GM18870 (cell line): ENCODE data around the gene LIPT1.
"Not testable (repeated sequence)": the region's sequence is repeated elsewhere in the genome, so short reads cannot be mapped to it uniquely, and the experiment has no call there.

ENCODE experiments used
- ATAC-seq: cut with Tn5 transposase; IDR thresholded peaks from one replicate; pipeline ENCODE4 v1.9.1; 2021; ENCODE audit warnings: moderate library complexity; ENCODE audit not compliant: unreplicated experiment

Gene LIPT1

DNA sequence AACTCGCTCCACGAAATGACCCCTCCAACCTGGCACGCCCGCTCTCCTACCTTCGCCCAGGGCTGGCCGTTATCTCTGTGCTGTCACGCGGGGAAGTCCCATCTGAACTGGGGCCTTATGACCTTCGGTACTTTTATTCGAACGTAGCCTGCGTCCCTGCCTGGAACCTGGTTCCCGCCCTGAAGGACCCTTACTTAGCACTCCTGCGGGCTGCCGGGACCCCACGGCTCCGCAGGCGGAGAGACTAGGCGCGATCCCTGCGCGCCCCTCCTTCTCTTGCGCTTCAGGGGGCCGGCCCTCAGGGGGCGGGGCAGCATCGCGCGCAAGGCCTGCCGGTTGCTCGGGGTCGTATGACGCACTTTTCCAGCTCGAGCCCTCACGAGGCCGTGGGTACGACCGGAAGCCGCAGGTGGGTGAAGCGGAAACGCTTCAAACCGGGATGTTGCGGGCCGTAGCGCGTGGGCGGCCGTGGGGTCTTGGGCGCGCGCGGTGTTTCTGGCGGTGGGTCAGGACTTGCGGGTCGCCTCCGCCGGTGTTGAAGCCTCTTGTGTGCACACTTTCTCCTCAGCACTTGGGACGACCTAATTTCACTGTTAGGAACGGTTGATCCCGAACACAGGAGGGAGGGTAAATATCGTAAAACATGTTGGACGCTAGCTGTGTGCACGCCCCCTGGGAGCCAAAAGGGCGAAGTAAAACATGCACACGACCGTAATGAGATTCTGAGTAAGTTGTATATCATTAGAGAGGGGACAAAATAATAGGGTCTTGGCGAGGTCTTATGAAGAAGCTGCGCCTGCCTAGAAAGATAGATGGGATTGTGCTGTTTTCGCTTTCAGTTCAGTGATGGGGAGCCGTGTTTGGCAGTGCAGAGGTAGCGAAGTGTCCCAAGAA is at the start of gene LIPT1, which contains the start of gene TSGA10:
Gene LIPT1, plus strand, starts transcription at position 325 of the 894 bp plus-strand sequence. CDS start 6,991 bp downstream, outside the sequence.
Gene TSGA10, minus strand, starts transcription at position 300 of the 894 bp plus-strand sequence. CDS start 45,503 bp downstream, outside the sequence.
- peak; percentile 86 for ATAC-seq

DNA sequence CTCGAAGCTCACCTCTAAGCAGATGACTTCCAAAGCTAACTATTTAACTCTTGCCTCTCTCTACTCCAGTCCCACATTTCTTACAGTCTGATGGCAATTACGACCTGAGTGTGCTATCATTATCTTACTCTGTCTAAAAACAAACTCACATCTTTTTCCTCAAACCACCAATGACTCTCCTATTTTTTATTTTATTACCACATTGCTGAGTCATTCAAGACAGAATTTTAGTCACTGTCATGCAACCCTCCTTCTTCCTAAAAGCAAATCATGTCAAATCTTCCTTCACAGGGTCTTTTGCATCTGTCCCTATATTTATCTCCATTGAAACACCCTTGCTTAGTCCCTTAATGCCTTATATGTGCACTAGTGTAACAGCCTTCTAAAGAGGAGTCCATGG is 47.9 kb upstream of the LIPT1 start:
- ATAC-seq, result no peak

DNA sequence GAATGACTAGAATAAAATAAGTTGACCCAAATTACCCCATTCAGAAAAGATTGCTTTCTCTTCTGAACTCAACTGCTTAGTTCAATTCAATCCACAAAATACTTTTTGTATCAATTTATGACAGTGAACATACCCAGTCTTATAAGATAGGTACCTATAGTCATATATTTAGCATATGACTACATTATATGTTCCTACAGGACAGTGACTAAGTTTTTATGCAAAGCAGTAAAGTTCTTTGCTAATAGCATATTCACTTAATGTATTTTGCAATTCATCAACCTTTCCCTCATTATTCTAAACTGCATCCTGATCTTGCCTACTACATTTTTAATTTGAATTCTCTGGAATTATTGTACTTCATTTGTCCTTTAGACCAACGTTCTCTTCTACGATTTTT is 43.5 kb upstream of the LIPT1 start:
- no peak for ATAC-seq

DNA sequence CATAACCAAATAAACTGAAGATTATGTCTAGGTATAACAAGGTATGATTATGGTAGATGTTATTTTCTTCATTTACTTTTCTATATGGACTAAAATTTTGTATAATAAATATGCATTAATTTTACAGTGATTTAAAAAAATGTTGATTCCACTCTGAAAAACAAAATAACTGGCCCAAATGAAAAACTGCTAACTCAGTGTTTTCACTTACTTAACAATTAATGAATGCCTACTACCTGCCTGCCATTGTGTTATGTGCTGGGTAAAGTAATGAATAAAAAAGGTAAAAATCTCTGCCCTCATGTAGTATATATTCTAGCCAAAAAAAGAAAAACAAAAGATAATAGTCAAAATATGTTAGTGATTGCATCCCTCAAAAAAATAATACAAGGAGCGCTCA is 42.8 kb upstream of the LIPT1 start:
- no peak for ATAC-seq

DNA sequence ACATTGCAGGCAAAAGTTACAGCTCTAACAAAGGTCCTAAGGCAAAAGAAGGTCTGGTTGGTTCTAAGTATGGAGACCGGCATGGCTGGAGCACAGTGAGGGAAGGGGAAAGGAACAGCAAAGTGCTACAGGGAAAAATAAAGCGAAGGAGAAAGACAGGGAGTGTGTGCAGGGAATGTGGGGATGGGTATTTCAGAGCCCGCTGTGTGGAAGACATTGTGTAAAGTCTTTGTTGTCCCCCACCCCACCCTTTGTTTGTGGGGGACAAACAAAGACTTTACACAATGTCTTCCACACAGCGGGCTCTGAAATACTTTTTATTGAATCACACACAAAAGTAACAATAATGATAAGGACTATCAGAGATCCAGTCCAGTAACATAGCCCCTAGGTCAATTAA is 42.1 kb upstream of the LIPT1 start:
- ATAC-seq, result no peak

DNA sequence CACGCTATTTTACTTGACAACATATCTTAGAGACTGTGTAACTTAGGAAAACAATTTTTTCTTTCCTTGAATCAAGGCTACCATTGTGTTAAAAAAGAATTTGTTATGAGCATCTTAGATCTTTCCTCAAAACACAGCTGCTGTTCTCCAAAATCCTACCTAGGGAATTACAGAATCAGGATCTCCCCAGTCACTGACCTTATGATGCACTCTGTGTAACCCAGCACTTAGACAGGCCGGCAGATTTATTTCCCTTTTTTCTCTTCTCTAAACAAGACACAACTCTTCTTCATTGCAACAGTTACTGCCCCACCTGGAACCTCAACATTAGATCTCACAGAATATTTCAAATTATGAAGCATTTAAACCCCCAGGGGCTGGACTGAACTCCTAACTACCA is 26.8 kb upstream of the LIPT1 start:
- ATAC-seq, result no peak

DNA sequence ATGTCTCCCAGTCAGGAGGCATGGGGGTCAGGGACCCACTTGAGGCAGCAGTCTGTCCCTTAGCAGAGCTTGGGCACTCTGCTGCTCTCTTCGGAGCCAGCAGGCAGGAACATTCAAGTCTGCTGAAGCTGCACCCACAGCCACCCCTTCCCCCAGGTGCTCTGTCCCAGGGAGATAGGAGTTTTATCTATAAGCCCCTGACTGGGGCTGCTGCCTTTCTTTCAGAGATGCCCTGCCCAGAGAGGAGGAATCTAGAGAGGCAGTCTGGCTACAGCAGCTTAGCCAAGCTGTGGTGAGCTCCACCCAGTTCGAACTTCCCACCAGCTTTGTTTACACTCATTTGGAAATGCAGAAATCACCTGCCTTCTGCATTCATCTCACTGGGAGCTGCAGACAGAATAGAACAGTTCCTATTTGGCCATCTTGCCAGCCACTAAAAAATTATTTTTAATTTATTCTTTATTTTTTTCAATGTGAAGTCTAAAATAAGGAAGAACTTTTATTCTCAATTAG is 19.7 kb upstream of the LIPT1 start:
- ATAC-seq, result not testable (repeated sequence)

DNA sequence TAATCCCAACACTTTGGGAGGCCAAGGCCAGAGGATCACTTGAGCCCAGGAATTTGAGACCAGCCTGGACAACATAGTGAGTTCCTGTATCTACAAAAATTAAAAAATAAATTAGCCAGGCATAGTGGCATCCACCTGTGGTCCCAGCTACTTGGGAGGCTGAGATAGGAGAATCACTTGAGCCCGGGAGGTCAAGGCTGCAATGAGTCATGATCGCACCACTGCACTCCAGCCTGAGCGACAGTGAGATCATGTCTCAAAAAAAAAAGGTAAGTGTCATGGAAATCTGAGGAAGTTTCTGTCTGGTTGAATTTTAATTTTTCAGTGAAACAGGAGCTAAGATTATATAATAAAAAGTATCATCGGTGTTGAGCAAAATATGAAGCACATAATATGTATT is 15.8 kb upstream of the LIPT1 start:
- no peak for ATAC-seq

DNA sequence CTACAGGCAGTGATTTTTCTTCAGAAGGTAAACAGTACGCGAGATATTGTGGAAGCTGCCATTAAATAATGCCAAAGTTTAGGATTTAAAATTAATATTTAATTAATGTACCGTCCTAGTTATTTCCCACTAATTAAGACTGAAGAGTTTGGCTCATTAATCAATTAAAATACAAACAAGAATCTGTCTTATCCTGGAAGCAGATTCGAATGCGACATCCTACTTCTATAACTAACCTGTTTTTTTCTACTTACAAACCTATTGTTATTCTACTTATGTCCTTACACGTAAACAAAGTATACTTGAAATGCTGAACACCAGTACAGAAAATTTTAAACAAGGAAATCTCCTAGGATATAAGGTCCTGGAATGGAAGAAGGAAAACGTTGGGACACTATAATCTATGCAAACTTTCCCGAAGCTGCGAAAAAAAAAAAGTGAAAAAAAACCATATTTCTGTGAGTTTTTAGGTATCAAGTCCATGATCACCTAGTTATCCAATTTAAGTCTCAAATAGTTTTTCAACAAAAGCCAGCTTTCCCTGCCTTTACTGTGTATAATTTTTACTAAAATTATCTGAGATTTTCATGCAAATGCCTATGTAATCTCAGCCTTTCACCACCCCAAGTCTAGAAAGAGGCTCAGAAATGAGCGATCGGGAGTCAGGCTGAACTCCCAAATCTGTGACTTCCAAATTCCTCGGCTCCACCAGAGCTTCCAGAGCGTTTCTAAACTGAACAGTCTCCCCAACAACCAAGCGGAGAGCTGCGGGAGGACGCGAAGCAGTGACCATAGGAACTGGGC is 14.5 kb upstream of the LIPT1 start:
- no peak for ATAC-seq

DNA sequence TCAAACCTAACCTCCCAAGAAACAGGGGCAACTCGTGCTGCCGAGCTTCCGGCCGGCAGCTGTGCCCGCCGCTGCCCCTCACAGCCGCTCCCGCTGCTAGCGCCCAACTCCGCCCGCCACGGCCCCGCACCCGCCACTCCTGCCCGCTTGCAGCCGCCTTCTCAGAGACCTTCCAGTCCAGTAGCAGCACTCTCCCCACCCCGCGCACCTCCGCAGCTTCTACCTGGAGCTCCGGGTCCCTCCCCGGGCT is 14.0 kb upstream of the LIPT1 start:
- peak; percentile 29 for ATAC-seq

DNA sequence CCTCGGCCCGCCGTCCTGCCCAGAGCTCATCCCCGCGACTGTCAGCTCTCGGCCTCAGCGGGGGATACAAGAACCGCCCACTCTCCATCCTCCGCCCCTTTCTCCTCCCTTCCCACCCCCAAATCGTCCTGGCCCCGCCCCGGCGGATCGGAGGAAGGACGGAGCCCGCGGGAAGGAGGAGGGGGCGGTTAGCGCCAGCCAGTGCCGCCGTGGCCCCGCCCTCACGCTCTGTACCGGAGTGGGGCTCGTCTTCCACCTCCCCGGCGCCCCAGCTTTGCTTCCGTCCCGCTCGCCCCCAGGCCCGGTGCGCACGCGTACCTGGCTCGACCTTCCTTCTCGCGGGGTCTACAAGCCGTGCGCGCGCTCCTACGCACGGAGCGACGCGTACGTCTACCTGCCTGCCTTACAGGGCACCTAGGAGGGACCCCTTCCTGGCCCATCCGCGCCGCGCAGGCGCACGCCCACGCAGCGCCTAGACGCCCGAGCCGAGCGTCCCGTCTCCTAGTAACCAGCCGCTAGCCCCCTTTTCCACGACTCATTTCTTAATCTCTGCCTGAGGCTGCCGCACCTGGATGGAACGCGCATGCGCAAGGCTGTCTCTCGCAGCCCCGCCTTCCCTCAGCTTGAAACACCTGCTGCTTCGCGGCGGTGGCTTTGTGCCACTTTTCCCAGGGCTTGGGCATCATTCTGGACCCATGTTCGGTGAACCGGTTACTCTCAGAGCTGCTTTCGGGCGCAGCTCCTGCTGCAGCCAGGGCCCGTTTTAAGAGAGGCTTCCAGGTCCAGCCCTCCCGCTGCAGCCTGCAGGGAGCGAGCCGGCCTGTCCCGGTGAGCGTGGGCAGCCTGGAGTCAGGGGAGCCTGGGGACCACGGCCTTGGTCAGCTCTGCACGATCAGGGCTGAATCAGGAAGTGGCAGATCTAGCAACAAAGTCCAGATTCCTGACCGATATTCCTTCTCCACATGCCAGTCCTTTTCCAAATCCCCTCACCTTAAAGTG is 13.4 kb upstream of the LIPT1 start, which contains the start of gene C2orf15:
Gene C2orf15, plus strand, starts transcription at position 598 of the 999 bp plus-strand sequence. CDS start 8,852 bp downstream, outside the sequence.
- ATAC-seq, result peak; percentile 72

DNA sequence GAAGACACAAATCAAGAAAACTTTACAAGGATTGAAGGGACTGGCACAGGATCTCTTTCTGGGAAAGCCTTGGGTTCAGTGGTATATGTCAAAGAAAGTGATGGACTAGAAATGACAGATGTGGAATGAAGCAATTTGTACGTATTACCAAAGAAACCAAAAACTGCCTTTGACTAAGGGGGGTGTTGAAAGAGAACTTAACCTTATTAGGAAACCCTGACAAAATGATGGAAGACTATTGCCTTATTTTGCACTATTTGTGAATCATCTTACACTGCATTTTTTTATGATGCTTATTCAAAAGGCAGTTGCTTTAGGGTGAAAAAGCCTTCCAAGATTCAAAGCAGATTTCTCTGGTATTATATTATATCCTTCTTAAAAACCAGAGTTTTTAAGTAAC is 4.1 kb upstream of the LIPT1 start:
- ATAC-seq, result no peak

DNA sequence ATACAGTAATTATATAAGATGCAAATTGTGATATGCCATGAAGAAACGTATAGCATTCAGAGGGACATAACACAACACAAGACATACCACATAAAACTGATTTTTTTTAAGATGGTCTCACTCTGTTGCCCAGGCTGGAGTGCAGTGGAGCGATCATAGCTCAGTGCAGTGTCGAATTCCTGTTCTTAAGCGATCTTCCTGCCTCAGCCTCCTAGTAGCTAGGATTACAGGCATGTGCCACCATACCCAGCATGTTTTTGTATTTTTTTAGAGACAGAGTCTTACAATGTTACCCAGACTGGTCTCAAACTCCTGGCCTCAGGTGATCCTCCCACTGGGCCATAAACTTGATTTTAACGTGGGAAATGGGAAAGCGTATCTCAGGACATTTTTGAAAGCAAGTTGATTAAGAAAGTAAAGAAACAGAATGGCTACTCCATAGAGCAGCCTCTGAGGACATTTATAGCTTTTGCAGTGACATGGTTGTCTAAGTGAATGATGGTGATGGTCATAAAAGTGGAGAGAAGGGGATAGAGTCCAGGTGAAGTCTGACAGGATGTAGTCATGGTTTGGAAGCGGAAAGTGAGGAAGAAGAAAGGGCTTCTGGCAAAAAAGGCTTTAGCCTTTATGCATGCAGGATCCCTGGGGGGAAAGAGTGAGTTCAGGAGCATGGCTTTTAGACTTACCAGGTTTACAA is 2.4 kb upstream of the LIPT1 start:
- ATAC-seq, result no peak

DNA sequence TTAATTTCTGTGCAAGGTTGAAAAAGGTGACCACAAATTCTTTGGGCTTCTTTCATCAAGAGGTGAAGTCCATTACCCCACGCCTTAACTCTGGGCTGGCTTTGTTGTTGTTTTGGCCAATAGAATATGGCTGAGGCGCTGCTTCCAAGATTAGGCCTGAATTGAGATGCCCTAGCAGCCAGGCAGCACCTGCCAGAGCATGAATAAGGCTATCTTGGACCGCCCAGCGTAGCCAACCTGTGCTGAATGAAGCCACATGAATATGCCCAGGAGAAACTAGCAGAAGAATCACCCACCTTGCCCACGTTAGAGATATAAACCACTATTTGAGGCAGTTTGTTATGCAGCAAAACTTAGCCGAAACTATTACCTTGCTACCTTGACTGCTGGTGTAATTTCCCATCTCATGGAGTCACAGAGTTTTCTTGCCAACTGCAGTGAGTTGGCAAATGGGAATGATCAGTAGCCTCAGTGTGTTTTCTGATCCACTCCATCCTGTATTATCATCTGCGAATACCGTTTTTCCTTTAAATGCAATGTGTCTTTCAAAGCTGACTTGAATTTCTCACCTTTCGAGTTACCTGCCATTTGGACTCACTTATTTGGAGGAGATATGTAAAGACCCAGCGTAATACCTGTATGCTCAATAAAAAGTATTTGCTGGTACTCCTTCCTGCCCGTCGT is 704 bp upstream of the LIPT1 start:
- no peak for ATAC-seq

DNA sequence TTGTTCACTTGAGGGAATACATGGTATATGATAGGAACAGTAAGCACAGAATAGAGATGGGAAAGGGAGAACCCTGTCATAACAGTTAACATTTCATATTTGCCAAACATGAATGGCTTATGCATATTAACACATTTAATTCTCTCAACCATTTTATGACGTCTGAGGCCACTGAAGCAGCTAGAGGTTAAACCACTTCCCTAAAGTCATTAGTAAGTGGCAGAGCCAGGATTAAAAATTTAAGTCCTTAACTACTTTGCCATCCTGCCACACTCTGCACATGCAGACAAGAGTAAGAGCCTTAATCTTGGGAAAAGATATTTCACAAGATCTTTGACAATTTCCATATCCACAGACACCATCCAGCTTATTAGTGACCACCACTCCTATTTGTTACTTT is 2.1 kb downstream of the LIPT1 start:
- no peak for ATAC-seq

DNA sequence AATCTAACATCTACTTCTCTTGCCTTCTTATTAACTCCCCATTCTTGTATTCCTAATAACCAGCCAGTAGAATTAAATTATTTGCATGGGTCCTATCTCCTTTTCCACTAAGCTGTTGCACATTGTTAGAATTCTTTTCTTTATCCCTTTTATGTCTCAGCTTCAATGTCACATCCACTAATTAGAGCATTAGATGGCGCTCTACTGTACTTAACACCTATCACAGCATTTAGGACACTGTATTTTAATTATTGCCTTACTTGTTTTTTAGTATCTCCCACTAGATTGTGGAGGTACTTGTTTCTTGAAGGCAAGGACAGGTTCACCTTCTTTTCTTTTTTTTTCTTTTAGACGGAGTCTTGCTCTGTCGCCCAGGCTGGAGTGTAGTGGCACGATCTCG is 3.8 kb downstream of the LIPT1 start:
- ATAC-seq, result no peak

DNA sequence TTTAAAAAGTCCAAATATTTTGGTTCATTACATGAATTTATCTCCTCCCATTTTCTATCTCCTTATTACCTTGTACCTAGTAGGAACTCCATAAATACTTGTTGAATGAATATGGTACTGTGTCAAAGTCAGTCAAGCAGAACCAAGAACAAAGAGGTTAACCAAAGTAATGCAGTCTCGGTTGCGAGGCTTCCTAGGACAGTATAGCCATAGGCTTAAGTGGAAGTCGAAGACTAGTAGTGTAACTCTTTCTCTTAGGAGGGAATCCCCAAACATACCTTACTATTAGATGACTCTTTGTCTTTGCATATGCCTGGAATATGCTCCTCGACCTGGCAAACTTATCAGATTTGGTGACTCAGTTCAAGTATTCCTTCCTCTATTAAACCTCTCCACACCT is 4.8 kb downstream of the LIPT1 start:
- no peak for ATAC-seq

DNA sequence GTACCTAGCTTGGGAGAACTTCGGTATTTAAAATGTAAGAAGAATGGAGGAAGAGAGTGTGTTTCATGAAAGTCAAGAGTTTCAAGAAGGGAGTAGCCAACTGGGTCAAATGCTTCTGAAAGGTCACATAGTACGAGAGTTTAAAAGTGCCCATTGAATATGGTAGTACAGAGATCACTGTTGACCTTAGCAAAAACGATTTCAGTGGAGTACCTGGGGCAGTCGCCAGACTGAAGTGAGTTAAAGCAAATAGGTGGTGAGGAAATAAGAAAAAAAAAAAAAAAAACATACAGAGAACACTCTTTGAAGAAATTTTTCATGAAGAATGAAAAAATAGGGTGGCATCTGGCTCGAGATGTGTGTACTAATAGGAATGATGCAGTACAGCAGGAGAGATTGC is 11.5 kb downstream of the LIPT1 start:
- ATAC-seq, result no peak

DNA sequence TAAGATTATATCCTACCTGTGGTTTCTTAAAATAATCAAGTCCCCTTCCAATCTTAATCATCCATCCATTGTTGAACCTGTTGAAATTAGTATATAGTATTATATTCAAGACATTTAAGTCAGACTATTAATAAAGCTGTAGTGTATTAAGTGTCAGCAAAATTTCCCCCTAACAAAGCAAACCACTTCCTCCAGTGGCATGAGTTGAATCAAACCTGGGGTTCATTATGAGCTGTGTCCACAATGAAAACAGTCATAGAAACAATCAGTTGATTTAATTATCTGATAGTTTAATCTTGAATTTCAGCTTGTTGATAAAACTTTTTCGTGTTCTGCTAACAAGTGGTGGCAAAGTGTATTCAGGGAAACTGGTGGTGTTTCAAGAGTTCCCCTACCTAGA is 14.8 kb downstream of the LIPT1 start:
- no peak for ATAC-seq
